Activated T-cell treated with anti-CD3 and anti-CD28 coated beads, Interleukin-2, amount 50 U/mL, for 72 hours (primary cell): ENCODE results near the gene PHF10. TPM values are rescaled to one million over a fixed set of nuclear protein-coding genes. Genes with fewer than 3 reads are reported as not detected.
"Not testable (repeated sequence)": the region's sequence is repeated elsewhere in the genome, so short reads cannot be mapped to it uniquely, and the experiment has no call there.

ENCODE experiments used
- ATAC-seq, 2 donors: fragments of 150-1000 bp; cut with Tn5 transposase; replicated peaks in 1 of 2; 2 replicates each; pipeline ENCODE4 v1.10.0; 2021; ENCODE audit warnings: moderate library complexity in 2 of 2, mild to moderate bottlenecking in 1 of 2
- DNase-seq, 2 donors: peaks; one replicate each; pipeline ENCODE4 v3.0.0; 2021 to 2022; ENCODE audit warnings: mixed read lengths in 1 of 2
- H3K27ac Mint-ChIP-seq: one replicate; pipeline ENCODE4 v1.8.0; 2022; ENCODE audit warnings: mild to moderate bottlenecking, moderate library complexity, mixed read lengths
- H3K27me3 Mint-ChIP-seq: one replicate; pipeline ENCODE4 v1.8.0; 2022; ENCODE audit warnings: low read depth, mixed read lengths
- H3K36me3 Mint-ChIP-seq, 2 donors: one replicate each; pipeline ENCODE4 v1.8.0; 2022; ENCODE audit warnings: mixed read lengths in 2 of 2, mild to moderate bottlenecking in 1 of 2; ENCODE audit not compliant: insufficient read depth in 2 of 2
- H3K4me1 Mint-ChIP-seq: one replicate; pipeline ENCODE4 v1.8.0; 2022; ENCODE audit warnings: low read depth, mixed read lengths
- H3K4me3 Mint-ChIP-seq, 2 donors: one replicate each; pipeline ENCODE4 v1.8.0; 2022; ENCODE audit warnings: mild to moderate bottlenecking in 2 of 2, mixed read lengths in 2 of 2, moderate library complexity in 2 of 2
- H3K9me3 Mint-ChIP-seq, 2 donors: one replicate each; pipeline ENCODE4 v1.8.0; 2022; ENCODE audit warnings: mixed read lengths in 2 of 2
- total RNA-seq, 2 donors: library from RNA; stranded (reverse); gene quantifications; one replicate each; pipeline ENCODE4 v1.2.3, GENCODE V29; 2022

Gene PHF10
- total RNA-seq: 10 to 100 TPM; 87.7 to 95.8 TPM

DNA sequence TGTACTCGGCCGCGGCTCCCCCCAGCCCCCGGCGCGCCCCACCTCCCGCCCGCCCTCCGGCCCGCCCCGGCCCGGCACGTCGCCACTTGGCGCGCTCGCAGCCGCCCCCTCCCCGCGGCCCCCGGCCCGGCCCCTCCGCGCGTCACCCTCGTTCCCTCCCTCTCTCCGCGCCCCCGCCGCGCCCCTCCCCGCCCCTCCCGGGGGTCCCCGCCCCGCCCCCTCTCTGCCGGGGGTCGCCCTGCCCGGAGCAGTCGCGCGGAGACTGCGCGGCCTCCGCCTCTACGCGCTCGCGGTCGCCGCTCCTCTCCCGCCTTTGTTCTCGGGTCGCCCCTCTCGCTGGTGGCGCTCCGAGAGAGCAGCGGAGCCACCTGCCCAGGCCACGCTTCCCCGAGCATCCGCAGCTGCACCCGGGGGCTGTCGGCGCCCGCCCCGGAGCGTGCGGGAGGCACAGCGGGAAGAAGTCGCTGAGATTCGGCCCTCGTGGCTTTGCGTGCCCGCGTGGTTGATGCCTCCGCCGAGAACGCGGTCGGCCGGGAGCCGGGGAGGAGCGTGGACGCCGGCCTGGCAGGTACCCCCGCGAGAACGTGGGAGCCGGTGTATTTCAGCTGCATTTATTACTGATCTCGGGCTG is at the start of gene PHF10:
Gene PHF10 (minus strand): TSS at position 7 of the 631 bp plus-strand sequence. CDS start 569 bp downstream, outside the sequence.
- DNase-seq: peak; percentile 67 to 68
- H3K36me3 Mint-ChIP-seq: peaks cover 3 to 10% of the 10 kb centered on the region in 2 donors
- H3K9me3 Mint-ChIP-seq: no peaks in the 10 kb centered on the region
- H3K4me3 Mint-ChIP-seq: peak within 1 kb of the TSS; percentile 90 to 91
- peak; percentile 63 to 66 for ATAC-seq
- H3K4me1 Mint-ChIP-seq: peaks cover 40% of the 10 kb centered on the region
- H3K27me3 Mint-ChIP-seq: no peaks in the 10 kb centered on the region
- peak within 1 kb of the TSS; percentile 92 for H3K27ac Mint-ChIP-seq

GRCh38 chr6:169766921-169767736 is 42.8 kb upstream of the PHF10 start:
- ATAC-seq: no peak
- H3K9me3 Mint-ChIP-seq: no peaks in the 10 kb centered on the region
- no peaks in the 10 kb centered on the region for H3K27me3 Mint-ChIP-seq
- peaks cover 8 to 18% of the 10 kb centered on the region in 2 donors for H3K36me3 Mint-ChIP-seq
- H3K4me3 Mint-ChIP-seq: no peak overlapping the region
- no peak for DNase-seq
- H3K4me1 Mint-ChIP-seq: no peaks in the 10 kb centered on the region
- H3K27ac Mint-ChIP-seq: no peak overlapping the region

DNA sequence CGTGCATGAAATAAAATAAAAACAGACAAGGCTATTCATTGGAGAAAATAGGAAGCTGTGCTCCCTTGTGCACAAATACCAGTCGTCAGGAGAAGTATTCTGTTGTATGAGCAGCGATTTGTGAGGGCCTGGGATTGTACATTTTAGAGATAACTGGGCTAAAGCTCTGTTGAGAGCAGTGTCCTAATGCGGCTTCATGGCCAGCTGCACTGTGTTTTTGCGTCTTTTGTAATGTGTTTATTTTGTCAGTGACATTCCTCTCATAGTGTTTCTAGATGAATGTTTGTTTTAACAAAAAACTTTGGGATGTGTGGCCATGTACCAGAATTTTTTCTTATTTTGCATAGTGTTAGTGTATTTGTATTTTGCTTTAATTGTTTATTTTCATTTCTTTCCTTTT is 41.9 kb upstream of the PHF10 start:
- no peak for ATAC-seq
- no peaks in the 10 kb centered on the region for H3K4me1 Mint-ChIP-seq

DNA sequence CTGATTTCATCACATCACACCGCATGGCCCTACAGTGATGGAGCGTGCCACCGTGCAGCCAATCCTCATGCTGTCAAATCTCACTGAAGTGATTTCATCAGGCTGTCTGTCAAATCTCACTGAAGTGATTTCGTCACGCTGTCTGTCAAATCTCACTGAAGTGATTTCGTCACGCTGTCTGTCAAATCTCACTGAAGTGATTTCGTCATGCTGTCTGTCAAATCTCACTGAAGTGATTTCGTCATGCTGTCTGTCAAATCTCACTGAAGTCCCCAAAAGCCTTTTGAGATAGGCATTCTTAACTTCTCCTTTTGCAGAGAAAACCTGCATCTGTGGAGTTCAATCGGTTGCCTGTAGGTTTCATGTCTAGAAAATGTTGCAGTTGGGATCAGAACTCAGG is 41.5 kb upstream of the PHF10 start:
- not testable (repeated sequence) for H3K27ac Mint-ChIP-seq, DNase-seq, H3K4me3 Mint-ChIP-seq, H3K27me3 Mint-ChIP-seq, H3K4me1 Mint-ChIP-seq, H3K9me3 Mint-ChIP-seq, ATAC-seq
- H3K36me3 Mint-ChIP-seq: peaks cover 8 to 16% of the 10 kb centered on the region in 2 donors

More for the DNA sequence above, 41.9 kb upstream of the PHF10 start:
- peaks cover 8 to 16% of the 10 kb centered on the region in 2 donors for H3K36me3 Mint-ChIP-seq
- no peak for DNase-seq
- H3K9me3 Mint-ChIP-seq: no peaks in the 10 kb centered on the region
- no peaks in the 10 kb centered on the region for H3K27me3 Mint-ChIP-seq
- no peak overlapping the region for H3K4me3 Mint-ChIP-seq
- H3K27ac Mint-ChIP-seq: no peak overlapping the region

DNA sequence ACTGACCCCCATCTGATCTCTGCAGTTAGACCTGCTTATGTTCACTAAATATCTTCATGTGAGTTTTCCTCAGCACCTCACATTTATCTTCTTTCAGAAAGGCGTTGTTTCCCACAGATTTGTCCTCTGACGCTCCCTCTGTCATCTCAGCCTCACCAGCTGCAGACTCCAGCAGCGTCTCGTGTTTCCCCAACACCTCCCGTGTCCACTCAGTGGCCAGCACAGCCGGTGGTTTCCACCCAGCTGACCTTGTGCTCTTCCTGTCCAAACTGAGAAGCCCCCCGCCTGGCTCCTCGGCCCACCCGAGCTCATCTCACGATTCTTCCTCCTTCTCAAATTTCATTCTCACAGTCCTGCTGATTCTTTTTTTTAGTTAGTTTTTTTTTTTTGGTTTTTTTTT is 39.6 kb upstream of the PHF10 start:
- H3K9me3 Mint-ChIP-seq: no peaks in the 10 kb centered on the region
- DNase-seq (no peak), ATAC-seq (no peak)
- no peak overlapping the region for H3K4me3 Mint-ChIP-seq
- H3K27me3 Mint-ChIP-seq: no peaks in the 10 kb centered on the region
- H3K4me1 Mint-ChIP-seq: no peaks in the 10 kb centered on the region
- peaks cover 8 to 24% of the 10 kb centered on the region in 2 donors for H3K36me3 Mint-ChIP-seq
- H3K27ac Mint-ChIP-seq: peak overlapping the region; percentile 79

- Mint-ChIP-seq H3K4me3 (no peak overlapping the region), H3K9me3 (no peaks in the 10 kb centered on the region), H3K4me1 (no peaks in the 10 kb centered on the region), H3K27me3 (no peaks in the 10 kb centered on the region), H3K36me3 (peaks cover 8 to 29% of the 10 kb centered on the region in 2 donors), H3K27ac (no peak overlapping the region)
- DNase-seq (no peak), ATAC-seq (no peak)
Measured at GRCh38 chr6:169763308-169763707, 39.0 kb upstream of the PHF10 start.

- Mint-ChIP-seq H3K36me3 (peaks cover 4 to 23% of the 10 kb centered on the region in 2 donors), H3K4me3 (no peak overlapping the region), H3K27ac (no peak overlapping the region), H3K27me3 (no peaks in the 10 kb centered on the region), H3K9me3 (no peaks in the 10 kb centered on the region), H3K4me1 (peaks cover 24% of the 10 kb centered on the region)
- ATAC-seq (no peak), DNase-seq (no peak)
Measured at GRCh38 chr6:169755162-169755561, 30.9 kb upstream of the PHF10 start.

- H3K4me1 Mint-ChIP-seq: peaks cover 34% of the 10 kb centered on the region
- DNase-seq (no peak), ATAC-seq (no peak)
- peaks cover 4 to 17% of the 10 kb centered on the region in 2 donors for H3K36me3 Mint-ChIP-seq
- peaks cover 0 to 2% of the 10 kb centered on the region in 2 donors for H3K9me3 Mint-ChIP-seq
- no peaks in the 10 kb centered on the region for H3K27me3 Mint-ChIP-seq
- peak overlapping the region; percentile 93 for H3K27ac Mint-ChIP-seq
- peak overlapping the region; percentile 94 to 96 for H3K4me3 Mint-ChIP-seq
Measured at GRCh38 chr6:169752074-169752623, 27.8 kb upstream of the PHF10 start.

GRCh38 chr6:169751242-169752073 is 27.2 kb upstream of the PHF10 start, which contains the start of the genes DYNLT2 and ERMARD:
Gene DYNLT2, minus strand, starts transcription at chr6:169751572. Its CDS starts 114 bp downstream, at chr6:169751458.
Gene ERMARD, plus strand, starts transcription at chr6:169751622. Its CDS starts 36 bp downstream, at chr6:169751658.
- DNase-seq (peak; percentile 95 to 96), ATAC-seq (peak; percentile 98)
- H3K36me3 Mint-ChIP-seq: peaks cover 4 to 16% of the 10 kb centered on the region in 2 donors
- no peaks in the 10 kb centered on the region for H3K27me3 Mint-ChIP-seq
- H3K4me1 Mint-ChIP-seq: peaks cover 34% of the 10 kb centered on the region
- H3K9me3 Mint-ChIP-seq: peaks cover 0 to 2% of the 10 kb centered on the region in 2 donors
- peak within 1 kb of the TSS; percentile 94 to 96 for H3K4me3 Mint-ChIP-seq
- H3K27ac Mint-ChIP-seq: peak within 1 kb of the TSS; percentile 97

DNA sequence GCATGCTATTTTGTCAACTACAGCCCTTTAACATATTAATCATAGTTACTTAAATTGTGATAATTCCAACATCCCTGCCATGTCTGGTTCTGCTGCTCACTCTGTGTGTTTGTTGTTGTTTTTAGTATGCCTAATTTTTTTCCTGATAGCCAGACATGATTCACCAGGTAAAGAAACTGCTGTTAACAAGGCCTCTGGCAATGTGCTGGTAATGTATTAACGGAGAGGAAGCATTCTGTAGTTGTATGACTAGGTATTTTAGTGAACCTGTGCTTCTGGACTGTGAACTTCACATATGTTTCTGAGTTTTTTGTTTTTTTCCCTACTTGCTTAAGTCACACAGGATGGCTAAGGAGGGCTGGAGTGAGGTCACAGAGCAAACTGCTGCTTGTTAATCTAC is 22.3 kb upstream of the PHF10 start:
- Mint-ChIP-seq H3K27ac (peak overlapping the region; percentile 51), H3K9me3 (peaks cover 0 to 2% of the 10 kb centered on the region in 2 donors), H3K4me3 (no peak overlapping the region), H3K4me1 (peaks cover 18% of the 10 kb centered on the region), H3K36me3 (peaks cover 4 to 19% of the 10 kb centered on the region in 2 donors), H3K27me3 (no peaks in the 10 kb centered on the region)
- no peak for ATAC-seq
- no peak for DNase-seq

DNA sequence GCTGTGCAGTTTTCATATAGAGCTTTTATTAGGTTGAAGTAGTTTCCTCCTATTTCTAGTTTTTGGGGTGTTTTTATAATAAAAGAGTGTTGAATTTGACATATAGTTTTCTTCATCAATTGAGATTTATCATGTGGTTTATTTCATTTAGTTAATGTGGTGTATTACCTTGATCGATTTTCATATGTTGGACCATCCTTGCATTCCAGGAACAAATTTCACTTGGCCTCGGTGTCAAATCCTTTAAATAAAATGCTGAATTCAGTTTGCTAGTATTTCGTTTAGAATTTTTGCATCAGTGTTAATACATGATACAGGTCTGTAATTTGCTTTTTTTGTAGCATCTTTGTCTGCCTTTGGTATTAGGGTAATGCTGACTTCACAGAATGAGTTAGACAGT is 21.1 kb upstream of the PHF10 start:
- no peak for DNase-seq
- no peak for ATAC-seq
- Mint-ChIP-seq H3K27ac (no peak overlapping the region), H3K27me3 (no peaks in the 10 kb centered on the region), H3K4me1 (peaks cover 12% of the 10 kb centered on the region), H3K9me3 (peaks cover 0 to 2% of the 10 kb centered on the region in 2 donors), H3K4me3 (no peak overlapping the region), H3K36me3 (peaks cover 2 to 14% of the 10 kb centered on the region in 2 donors)

DNA sequence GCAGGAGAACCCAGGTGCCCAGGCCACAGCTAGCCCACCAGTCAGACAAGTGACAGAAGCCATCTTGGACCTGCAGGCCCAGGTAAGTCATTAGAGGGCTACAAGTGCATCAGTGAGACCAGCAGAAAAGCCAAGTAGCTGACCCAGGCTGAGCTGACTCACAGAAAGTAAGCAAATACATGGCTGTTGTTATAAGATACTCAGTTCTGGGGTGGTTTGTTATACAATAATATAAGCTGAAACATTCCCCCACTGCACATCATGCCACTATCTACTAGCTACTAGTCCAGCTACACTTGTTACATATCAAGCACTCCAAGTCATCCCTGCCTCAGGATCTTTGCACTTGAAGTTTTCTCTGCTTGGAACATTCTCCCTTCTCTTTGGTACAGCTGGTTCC is 17.0 kb upstream of the PHF10 start:
- no peak overlapping the region for H3K27ac Mint-ChIP-seq
- H3K36me3 Mint-ChIP-seq: peaks cover 0 to 2% of the 10 kb centered on the region in 2 donors
- ATAC-seq (no peak), DNase-seq (no peak)
- peaks cover 7% of the 10 kb centered on the region for H3K4me1 Mint-ChIP-seq
- H3K9me3 Mint-ChIP-seq: no peaks in the 10 kb centered on the region
- H3K4me3 Mint-ChIP-seq: no peak overlapping the region
- peaks cover 7% of the 10 kb centered on the region for H3K27me3 Mint-ChIP-seq
